Gastroesophageal sphincter (tissue), 4 donors: ENCODE data around the gene TP73. TPM values are rescaled to one million over a fixed set of nuclear protein-coding genes. Genes with fewer than 3 reads are reported as not detected.

Source experiments
- ATAC-seq: fragments of 150-250 bp; one replicate; pipeline ENCODE4 v1.9.1; 2016; ENCODE audit warnings: mild to moderate bottlenecking, moderate library complexity
- H3K27ac ChIP-seq, 4 donors: fragments of 200-600 bp; sonication (generic) in 3 of 4; 1 replicate in 3 of 4; 2 replicates in 1 of 4; pipeline ENCODE4 v1.5.1; 2016 to 2019
- H3K27me3 ChIP-seq: fragments of 200-600 bp; sonication (generic); one replicate; pipeline ENCODE4 v1.5.1; 2019
- H3K36me3 ChIP-seq, 2 donors: fragments of 200-600 bp; sonication (generic); one replicate each; pipeline ENCODE4 v1.5.1; 2019; ENCODE audit warnings: control low read depth in 1 of 2
- H3K4me1 ChIP-seq, 3 donors: fragments of 200-600 bp; sonication (generic); 1 replicate in 2 of 3; 2 replicates in 1 of 3; pipeline ENCODE4 v1.5.1; 2016 to 2019; ENCODE audit warnings: control low read depth in 2 of 3
- H3K4me3 ChIP-seq, 2 donors: fragments of 200-600 bp; sonication (generic); one replicate each; pipeline ENCODE4 v1.5.1; 2019; ENCODE audit warnings: mild to moderate bottlenecking in 1 of 2, moderate library complexity in 1 of 2
- H3K9me3 ChIP-seq, 3 donors: fragments of 200-600 bp; sonication (generic); one replicate each; pipeline ENCODE4 v1.5.1; 2017 to 2019; ENCODE audit warnings: control low read depth in 2 of 3
- CTCF ChIP-seq, 4 experiments: fragments of 200-600 bp in 2 of 4; fragments of 450-650 bp in 2 of 4; sonication (generic) in 1 of 4; IDR thresholded peaks; one replicate each; pipeline ENCODE4 v1.5.1; 2017 to 2019; ENCODE audit warnings: antibody characterized with exemption in 4 of 4, mild to moderate bottlenecking in 2 of 4, moderate library complexity in 2 of 4
- EP300 ChIP-seq: sonication (generic); formaldehyde crosslinking; IDR thresholded peaks from one replicate; pipeline ENCODE4 v1.6.1; 2017; ENCODE audit warnings: antibody characterized with exemption, mild to moderate bottlenecking
- POLR2A ChIP-seq, 2 donors: fragments of 450-650 bp; IDR thresholded peaks; one replicate each; pipeline ENCODE4 v1.6.1; 2017; ENCODE audit warnings: antibody characterized with exemption in 2 of 2, mild to moderate bottlenecking in 2 of 2, moderate library complexity in 1 of 2
- POLR2AphosphoS5 ChIP-seq: sonication (generic); formaldehyde crosslinking; IDR thresholded peaks from one replicate; pipeline ENCODE4 v1.6.1; 2017; ENCODE audit warnings: antibody characterized with exemption
- WGBS, 2 donors: methylation state at CpG; one replicate each; pipeline ENCODE4 v1.1.5; 2018; ENCODE audit warnings: low coverage in 1 of 2; 5-methylcytosine and 5-hydroxymethylcytosine counted together
- total RNA-seq, 4 donors: library from RNA; depleted of rRNA; stranded (reverse); fragments of >200 nt; gene quantifications; one replicate each; pipeline ENCODE4 v1.1.0, GENCODE V29; 2016

TP73 gene
- total RNA-seq, 4 donors from 2014 or later, result 0.19 to 0.22 TPM; not detected in 2

DNA sequence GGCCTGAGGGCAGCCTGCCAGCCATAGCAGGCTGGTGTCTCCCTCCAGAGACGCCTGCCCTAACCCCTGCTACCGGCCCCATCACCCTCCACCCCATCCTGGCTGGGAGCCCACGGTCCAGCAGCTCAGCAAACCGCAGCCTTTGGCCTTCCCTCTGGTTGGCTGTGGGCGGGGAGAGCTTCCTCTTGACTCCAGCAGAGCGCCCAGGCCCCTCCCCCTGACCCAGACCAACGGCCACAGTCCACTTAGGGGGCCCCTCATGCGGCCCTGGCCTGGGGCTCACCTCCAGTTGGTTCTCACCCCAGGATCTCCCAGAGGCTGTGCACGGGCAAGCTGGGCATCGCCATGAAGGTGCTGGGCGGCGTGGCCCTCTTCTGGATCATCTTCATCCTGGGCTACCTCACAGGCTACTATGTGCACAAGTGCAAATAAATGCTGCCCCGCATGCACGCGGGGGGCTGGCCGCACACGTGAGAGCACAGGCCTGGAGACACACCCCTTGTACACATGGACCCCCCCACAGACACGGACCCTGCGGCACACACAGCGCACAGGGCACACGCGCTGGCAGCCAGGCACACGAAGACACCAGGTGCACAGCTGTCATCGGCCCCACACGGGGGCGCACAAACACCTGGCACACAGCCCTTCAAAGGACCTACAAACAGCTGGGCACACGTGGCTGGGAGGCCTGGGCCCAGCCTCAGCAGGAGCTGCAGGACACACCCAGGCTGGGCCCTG is 123.3 kb downstream of the TP73 start:
- no peak overlapping the region for H3K4me3 ChIP-seq

DNA sequence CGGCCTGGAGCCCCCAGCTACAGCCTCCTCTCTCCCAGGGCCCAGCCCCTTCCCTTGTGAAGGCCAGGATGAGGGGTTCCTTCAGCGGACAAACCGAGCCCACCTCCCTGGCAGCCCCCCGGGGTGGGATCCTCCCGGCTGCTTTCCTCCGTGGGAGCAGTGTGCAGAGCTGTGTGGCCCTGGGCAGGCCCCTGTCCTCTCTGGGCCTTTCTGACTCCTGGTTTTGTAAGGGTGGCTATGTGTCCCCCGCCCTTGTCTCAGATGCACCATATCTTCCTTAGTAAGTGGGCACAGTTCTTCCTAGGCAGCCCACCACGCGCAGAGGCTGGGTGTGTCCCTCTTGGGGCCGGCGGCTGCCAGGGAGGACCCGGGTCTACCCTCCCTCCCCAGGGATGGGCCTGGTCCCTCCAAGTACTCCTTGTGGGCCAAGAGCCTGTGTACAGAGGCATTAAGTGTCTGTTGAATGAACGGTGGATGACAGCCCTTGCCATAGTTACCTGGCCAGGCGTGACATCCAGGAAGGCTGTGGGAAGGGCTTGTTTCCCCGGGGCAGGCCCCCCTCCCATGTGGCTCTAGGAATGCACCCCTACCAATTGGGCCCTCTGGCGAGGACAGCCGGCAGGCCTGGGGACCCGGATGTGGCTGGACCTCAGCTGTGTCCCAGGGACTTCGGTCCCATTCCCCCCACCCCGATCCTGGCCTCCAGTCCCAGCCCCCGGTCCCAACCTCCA is 124.1 kb downstream of the TP73 start:
- ATAC-seq, result no peak
- Histone ChIP-seq H3K4me1 (peaks cover 0 to 49% (median 10%) of the 10 kb centered on the region in 3 donors), H3K27me3 (no peaks in the 10 kb centered on the region), H3K36me3 (peaks cover 0 to 36% of the 10 kb centered on the region in 2 donors), H3K9me3 (no peaks in the 10 kb centered on the region), H3K27ac (no peak overlapping the region), H3K4me3 (no peak overlapping the region)
- TF ChIP-seq POLR2AphosphoS5 (no peak), POLR2A (IDR thresholded peaks at IDR 0.05) (no peak), CTCF (IDR thresholded peaks at IDR 0.05) (no peak), EP300 (no peak)
- 66 to 78% methylated on average over 6 to 7 of the region's 21 CpGs for WGBS, 2 donors

More for the DNA sequence above, 123.3 kb downstream of the TP73 start:
- Histone ChIP-seq H3K4me1 (peaks cover 0 to 57% (median 11%) of the 10 kb centered on the region in 3 donors), H3K27me3 (no peaks in the 10 kb centered on the region), H3K36me3 (peaks cover 0 to 29% of the 10 kb centered on the region in 2 donors), H3K9me3 (no peaks in the 10 kb centered on the region), H3K27ac (no peak overlapping the region)
- no CpG with 5 or more reads among the region's 27 CpGs for WGBS, 2 donors
- no peak for ATAC-seq
- TF ChIP-seq POLR2AphosphoS5 (no peak), CTCF (IDR thresholded peaks at IDR 0.05) (peak in 1 of 4 experiments; percentile 24), EP300 (no peak)

- Histone ChIP-seq H3K4me1 (peaks cover 0 to 42% (median 3%) of the 10 kb centered on the region in 3 donors), H3K4me3 (no peak overlapping the region), H3K9me3 (no peaks in the 10 kb centered on the region), H3K27ac (no peak overlapping the region), H3K36me3 (peaks cover 0 to 44% of the 10 kb centered on the region in 2 donors), H3K27me3 (no peaks in the 10 kb centered on the region)
- TF ChIP-seq POLR2AphosphoS5 (no peak), EP300 (no peak), CTCF (IDR thresholded peaks at IDR 0.05) (no peak), POLR2A (IDR thresholded peaks at IDR 0.05) (no peak)
- no CpG with 5 or more reads among the region's 10 CpGs for WGBS, 2 donors
- no peak for ATAC-seq
Observed at GRCh38 chr1:3777078-3777547, 124.8 kb downstream of the TP73 start.

DNA sequence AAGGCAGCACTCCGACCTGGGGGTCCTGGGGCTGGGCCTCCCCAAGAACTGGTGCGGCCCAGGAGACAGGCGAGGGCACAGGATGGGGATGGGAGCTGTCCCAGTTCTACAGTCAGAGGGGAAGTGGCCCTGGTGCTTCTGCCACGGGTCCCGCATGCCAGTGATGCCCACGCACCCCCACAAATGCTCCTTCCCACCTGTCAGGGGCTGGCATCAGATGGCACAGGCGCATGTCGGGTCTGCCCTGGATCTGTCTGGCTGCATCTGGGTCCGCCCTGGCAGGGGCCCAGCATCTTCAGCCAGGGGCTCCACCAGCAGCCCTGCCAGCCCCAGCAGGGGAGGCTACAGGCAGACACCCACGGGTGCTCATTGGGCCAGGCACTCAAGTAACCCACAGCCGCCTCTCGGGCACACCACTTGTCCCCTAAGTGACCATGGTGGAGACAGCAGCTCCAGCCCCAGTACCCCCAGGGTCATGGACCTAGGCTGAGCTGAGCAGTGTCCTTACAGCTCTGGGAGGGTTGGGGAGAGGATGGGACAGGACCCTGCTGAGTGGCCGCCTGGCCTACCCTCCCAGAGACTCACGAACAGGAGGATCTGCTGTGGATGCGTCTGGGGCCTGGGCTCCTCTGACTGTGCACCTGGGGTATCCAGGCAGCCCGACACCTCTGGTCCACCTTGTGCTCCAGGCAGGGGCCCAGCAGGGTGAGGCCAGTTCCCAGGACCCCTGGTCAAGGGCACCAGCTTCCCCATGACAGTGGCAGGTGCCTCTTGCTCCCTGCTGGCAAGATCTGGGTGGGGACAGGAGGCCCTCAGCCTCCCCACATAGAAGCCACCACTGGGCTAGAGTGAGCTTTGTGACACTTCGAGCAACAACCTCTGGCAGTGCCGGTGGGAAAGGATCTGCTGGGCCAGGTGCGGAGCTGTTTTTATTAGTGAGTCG is 125.6 kb downstream of the TP73 start:
- peaks cover 0 to 52% of the 10 kb centered on the region in 2 donors for H3K36me3 ChIP-seq
- 90% methylated on average over 2 of the region's 20 CpGs; no CpG with 5 or more reads in 1 of the 2 donors for WGBS, 2 donors
- no peaks in the 10 kb centered on the region for H3K27me3 ChIP-seq

More for the DNA sequence above, 125.6 kb downstream of the TP73 start:
- no peak for ATAC-seq
- Histone ChIP-seq H3K9me3 (no peaks in the 10 kb centered on the region), H3K27ac (no peak overlapping the region), H3K4me1 (peaks cover 0 to 36% (median 3%) of the 10 kb centered on the region in 3 donors), H3K4me3 (no peak overlapping the region)
- TF ChIP-seq EP300 (no peak), CTCF (IDR thresholded peaks at IDR 0.05) (no peak), POLR2AphosphoS5 (no peak), POLR2A (IDR thresholded peaks at IDR 0.05) (no peak)
